ENCODE measurements around the gene ATP6AP2.
"Not testable (repeated sequence)": the region's sequence is repeated elsewhere in the genome, so short reads cannot be mapped to it uniquely, and the experiment has no call there.

Gene ATP6AP2

DNA sequence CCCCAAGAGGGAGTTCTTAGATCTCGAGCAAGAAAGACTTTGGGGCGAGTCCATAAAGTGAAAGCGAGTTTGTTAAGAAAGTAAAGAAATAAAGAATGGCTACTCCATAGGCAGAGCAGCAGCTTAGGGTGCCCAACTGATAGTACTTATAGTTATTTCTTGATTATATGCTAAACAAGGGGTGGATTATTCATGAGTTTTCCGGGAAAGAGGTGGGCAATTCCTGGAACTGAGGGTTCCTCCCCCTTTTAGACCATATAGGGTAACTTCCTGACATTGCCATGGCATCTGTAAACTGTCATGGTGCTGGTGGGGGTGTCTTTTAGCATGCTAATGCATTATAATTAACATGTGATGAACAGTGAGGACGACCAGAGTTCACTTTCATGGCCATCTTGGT, 9.6 kb upstream of the ATP6AP2 start:
- intact Hi-C loops (cut with DNase I): not testable (repeated sequence)

GRCh38 chrX:40571600-40571999, 9.2 kb upstream of the ATP6AP2 start:
- no peak for DNase-seq
- intact Hi-C loops (cut with DNase I): no loop called here

More for the DNA sequence above, 9.6 kb upstream of the ATP6AP2 start:
- not testable (repeated sequence) for DNase-seq

- peak in 1 of 42 donors; percentile 1 for DNase-seq
- intact Hi-C loops (cut with DNase I): no loop called here
These were observed 7.0 kb upstream of the ATP6AP2 start for GRCh38 chrX:40573763-40574162.

- peak in 24 of 42 donors; percentile 1 to 58 (median 29) for DNase-seq
- intact Hi-C loops (cut with DNase I): not testable (repeated sequence)
These were observed 5.4 kb upstream of the ATP6AP2 start for GRCh38 chrX:40575411-40575810.

GRCh38 chrX:40576291-40576690, 4.5 kb upstream of the ATP6AP2 start:
- DNase-seq: no peak
- intact Hi-C loops (cut with DNase I): no loop called here

DNA sequence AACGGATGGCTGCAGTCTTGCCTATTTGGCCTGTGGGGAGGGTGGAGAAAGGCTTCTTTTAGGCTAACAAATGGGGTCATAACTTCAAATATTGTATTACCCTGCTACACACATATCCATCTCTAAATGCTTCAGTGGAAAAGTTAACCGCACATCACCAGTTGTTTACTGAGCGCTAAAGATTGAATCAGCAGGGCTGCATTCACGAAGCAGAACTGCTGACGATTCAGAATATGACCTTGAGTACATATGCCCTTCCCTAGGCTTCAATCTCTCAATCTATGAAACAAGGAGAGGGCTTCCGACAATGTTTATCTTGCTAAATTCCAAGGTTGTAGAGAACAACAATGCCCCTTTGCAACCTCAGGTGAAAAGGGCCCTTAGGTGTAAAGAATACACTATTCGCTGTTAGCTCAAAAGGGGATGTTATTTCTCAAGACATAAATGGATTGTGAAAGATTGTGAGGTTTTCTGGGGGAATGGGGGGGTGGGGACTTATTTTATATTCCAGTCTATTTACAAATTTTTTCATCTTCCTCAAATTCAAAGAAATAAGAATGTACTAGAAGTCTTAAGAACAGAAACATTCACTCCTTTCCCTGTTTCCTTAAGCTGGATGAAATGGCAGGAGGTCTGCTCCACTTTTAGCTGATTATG, 2.6 kb upstream of the ATP6AP2 start:
- DNase-seq: no peak
- intact Hi-C loops (cut with DNase I): no loop called here

DNA sequence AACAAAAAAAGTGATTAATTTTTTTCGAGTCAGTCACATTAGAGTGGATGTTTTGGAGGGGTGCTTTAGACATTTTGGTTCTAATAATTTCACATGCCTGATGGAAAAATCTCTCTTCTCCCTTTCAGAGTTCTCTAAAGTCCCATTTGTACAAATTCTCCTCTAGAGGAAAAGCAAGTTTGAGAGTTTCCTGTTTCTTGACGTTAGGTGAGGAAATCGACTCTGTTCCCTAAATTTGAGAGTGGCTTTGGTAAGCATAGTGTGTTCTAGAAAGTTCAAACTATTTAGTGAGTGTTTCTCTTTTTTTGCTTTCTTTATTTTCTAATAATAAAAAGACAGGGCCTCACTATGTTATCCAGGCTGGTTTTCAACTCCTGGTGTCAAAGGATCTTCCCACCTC, 1.6 kb upstream of the ATP6AP2 start:
- intact Hi-C loops (cut with DNase I): no loop called here
- no peak for DNase-seq

- DNase-seq: no peak
- intact Hi-C loops (cut with DNase I): no loop called here
These were observed 752 bp upstream of the ATP6AP2 start for GRCh38 chrX:40579900-40580536.

DNA sequence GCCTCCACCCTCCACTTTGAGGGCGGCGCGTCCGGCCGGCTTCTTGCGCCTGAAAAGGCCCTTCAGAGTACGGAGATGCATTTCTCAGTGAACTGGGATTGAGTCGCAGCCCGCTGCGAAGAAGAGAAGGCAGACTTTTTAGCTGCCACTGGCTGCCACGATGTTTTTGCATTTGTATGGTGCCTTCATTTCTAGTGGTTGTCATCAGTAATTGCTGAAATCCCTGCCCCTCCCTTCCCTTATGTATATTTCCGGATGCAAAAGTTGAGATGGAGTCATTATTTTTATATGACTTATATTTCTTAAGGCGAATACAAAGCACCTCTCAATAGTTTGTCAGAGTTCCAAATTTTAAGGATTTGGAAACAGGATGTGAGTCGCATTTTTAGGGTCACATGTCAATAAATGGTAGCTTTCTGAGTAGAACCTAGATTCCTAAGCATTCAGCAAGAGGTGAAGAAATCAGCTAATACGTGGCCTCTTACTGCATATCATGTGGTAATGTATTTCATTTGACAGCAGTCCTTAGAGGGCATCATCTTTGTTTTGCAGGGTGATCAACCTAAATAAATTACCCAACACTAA, 658 bp downstream of the ATP6AP2 start:
- intact Hi-C loops (cut with DNase I): no loop called here
- DNase-seq: peak in 2 of 42 donors; percentile 2 to 23

DNA sequence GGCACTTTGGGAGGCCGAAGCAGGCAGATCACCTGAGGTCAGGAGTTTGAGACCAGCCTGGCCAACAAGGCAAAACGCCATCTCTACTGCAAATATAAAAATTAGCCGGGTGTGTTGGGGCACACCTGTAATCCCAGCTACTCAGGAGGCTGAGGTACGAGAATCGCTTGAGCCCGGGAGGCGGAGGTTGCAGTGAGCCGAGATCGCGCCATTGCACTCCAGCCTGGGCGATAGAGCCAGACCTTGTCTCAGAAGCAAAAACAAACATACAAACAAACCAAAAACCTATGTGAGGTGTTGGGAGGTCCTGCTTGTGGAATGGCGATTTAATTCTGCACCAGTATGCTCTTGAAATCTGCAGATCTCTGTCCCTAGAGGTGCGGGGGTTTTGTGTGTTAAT, 1.4 kb downstream of the ATP6AP2 start:
- intact Hi-C loops (cut with DNase I): not testable (repeated sequence)

GRCh38 chrX:40582811-40583210, 2.0 kb downstream of the ATP6AP2 start:
- intact Hi-C loops (cut with DNase I): no loop called here
- no peak for DNase-seq

More for the DNA sequence above, 1.4 kb downstream of the ATP6AP2 start:
- not testable (repeated sequence) for DNase-seq

DNA sequence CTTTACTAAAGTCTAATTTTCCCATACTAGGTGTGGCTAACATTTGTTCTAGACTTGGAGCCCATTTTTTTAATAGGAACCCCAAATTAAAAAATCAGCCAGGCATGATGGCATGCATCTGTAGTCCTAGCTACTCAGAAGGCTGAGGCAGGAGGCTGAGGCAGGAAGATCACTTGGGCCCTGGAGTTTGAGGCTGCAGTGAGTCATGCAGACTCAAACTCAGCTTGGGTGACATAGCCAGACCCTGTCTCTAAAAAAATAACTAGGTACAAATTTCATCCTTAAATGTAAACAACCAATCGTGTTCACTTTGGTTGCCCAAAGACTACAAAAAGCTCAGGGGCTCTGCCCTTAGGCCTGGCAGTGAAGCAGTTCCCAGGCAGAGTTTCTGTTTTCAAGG, 6.9 kb downstream of the ATP6AP2 start:
- intact Hi-C loops (cut with DNase I); DNase-seq: not testable (repeated sequence)

GRCh38 chrX:40589616-40590321, 9.0 kb downstream of the ATP6AP2 start:
- intact Hi-C loops (cut with DNase I); DNase-seq: not testable (repeated sequence)

DNA sequence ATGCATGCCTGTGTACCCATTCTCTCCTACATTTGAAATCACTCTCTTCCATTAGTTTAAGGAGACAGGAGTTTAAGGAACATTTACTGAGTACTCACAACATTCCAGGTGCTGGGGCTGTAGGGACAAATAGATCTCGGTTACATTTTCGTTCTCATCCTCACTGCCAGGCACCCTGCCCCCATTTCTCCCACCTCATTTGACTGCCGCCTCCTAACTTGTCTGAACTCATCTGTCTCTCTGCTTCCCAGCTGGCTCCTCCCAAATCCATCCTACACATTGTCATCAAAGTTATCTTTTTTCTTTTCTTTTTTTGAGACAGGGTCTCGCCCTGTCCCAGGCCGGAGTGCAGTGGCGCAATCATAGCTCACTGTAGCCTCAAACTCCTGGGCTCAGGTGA, 22.7 kb downstream of the ATP6AP2 start:
- intact Hi-C loops (cut with DNase I): no loop called here
- DNase-seq: peak in 39 of 42 donors; percentile 3 to 75 (median 35)

- intact Hi-C loops (cut with DNase I): no loop called here
- DNase-seq: no peak
These were observed 26.6 kb downstream of the ATP6AP2 start for GRCh38 chrX:40607381-40607780.

- no peak for DNase-seq
- intact Hi-C loops (cut with DNase I): no loop called here
These were observed 31.7 kb downstream of the ATP6AP2 start for GRCh38 chrX:40612511-40612910.

GRCh38 chrX:40615976-40616375, 35.2 kb downstream of the ATP6AP2 start:
- DNase-seq: no peak
- intact Hi-C loops (cut with DNase I): no loop called here

GRCh38 chrX:40617566-40617965, 36.8 kb downstream of the ATP6AP2 start:
- DNase-seq: no peak
- intact Hi-C loops (cut with DNase I): no loop called here

- intact Hi-C loops (cut with DNase I): no loop called here
- DNase-seq: no peak
These were observed 41.8 kb downstream of the ATP6AP2 start for GRCh38 chrX:40622479-40623138.

Data from head of caudate nucleus (tissue), 42 donors.